SU-DHL-6 (cell line): ENCODE results near the gene GRAP2.

Experiments used
- EZH2phosphoT487 ChIP-seq: fragments of 200-600 bp; sonication (generic), shearing (Covaris generic); conservative IDR thresholded peaks from 2 replicates; pipeline ENCODE4 v1.6.1; 2018; ENCODE audit warnings: mild to moderate bottlenecking, antibody characterized with exemption, low read length, moderate library complexity, mixed read lengths
- TF ChIP-seq, protein P1 (sequence below): fragments of 200-600 bp; sonication (generic); IDR thresholded peaks from one replicate; pipeline ENCODE4 v1.5.1; 2017; ENCODE audit warnings: antibody characterized with exemption, mild to moderate bottlenecking, low read length, moderate library complexity; ENCODE audit not compliant: insufficient read depth, poor library complexity, severe bottlenecking

DNA sequence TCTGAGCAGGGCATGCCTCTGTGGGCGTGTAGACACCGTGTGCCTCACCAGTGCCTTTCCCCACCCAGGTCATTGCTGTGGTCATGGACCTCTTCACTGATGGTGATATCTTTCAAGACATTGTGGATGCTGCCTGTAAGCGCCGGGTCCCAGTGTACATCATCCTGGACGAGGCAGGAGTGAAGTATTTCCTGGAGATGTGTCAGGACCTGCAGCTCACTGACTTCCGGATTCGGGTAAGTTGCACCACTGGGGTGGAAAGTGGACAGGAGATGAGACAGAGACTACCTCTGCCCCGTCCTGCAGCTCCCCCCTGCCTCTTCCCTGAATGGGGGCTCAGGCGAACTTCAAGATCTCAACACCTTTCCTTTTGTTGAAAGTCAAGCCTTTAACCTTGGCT lies 118.2 kb downstream of the GRAP2 start:
- TF ChIP-seq, protein P1, sequence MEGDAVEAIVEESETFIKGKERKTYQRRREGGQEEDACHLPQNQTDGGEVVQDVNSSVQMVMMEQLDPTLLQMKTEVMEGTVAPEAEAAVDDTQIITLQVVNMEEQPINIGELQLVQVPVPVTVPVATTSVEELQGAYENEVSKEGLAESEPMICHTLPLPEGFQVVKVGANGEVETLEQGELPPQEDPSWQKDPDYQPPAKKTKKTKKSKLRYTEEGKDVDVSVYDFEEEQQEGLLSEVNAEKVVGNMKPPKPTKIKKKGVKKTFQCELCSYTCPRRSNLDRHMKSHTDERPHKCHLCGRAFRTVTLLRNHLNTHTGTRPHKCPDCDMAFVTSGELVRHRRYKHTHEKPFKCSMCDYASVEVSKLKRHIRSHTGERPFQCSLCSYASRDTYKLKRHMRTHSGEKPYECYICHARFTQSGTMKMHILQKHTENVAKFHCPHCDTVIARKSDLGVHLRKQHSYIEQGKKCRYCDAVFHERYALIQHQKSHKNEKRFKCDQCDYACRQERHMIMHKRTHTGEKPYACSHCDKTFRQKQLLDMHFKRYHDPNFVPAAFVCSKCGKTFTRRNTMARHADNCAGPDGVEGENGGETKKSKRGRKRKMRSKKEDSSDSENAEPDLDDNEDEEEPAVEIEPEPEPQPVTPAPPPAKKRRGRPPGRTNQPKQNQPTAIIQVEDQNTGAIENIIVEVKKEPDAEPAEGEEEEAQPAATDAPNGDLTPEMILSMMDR: no peak
- TF ChIP-seq EZH2phosphoT487: no peak
